Measurements from ENCODE around the gene TUBGCP2.

DNA sequence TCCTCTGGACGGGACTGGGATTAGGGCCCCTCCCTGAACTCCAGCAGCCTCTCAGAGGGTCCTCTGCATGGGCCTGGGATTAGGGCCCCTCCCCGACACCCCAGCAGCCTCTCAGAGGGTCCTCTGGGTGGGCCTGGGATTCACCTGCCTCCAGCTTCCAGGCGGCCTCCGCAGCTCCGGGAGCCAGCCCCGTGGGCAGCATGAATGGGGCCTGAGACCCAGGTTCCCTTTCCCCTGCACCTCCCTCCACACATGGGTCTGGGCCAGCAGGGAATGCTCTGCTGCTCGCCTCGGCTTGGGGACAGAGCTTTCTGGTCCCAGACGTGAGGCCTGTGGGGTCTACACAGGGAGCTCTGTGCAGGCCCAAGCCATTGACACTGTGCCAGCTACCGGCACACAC is 5.5 kb downstream of the TUBGCP2 start:
- no peak for TF ChIP-seq EZH2 (IDR thresholded peaks at IDR 0.05; ENCODE audit: insufficient read depth, low read length)
- TF ChIP-seq, protein P1, sequence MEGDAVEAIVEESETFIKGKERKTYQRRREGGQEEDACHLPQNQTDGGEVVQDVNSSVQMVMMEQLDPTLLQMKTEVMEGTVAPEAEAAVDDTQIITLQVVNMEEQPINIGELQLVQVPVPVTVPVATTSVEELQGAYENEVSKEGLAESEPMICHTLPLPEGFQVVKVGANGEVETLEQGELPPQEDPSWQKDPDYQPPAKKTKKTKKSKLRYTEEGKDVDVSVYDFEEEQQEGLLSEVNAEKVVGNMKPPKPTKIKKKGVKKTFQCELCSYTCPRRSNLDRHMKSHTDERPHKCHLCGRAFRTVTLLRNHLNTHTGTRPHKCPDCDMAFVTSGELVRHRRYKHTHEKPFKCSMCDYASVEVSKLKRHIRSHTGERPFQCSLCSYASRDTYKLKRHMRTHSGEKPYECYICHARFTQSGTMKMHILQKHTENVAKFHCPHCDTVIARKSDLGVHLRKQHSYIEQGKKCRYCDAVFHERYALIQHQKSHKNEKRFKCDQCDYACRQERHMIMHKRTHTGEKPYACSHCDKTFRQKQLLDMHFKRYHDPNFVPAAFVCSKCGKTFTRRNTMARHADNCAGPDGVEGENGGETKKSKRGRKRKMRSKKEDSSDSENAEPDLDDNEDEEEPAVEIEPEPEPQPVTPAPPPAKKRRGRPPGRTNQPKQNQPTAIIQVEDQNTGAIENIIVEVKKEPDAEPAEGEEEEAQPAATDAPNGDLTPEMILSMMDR (IDR thresholded peaks at IDR 0.05; ENCODE audit: insufficient read depth, low read depth, low read length) = no peak
